Mammary epithelial cell (primary cell): ENCODE measurements around the gene CCDC200.
"Not testable (repeated sequence)": the region's sequence is repeated elsewhere in the genome, so short reads cannot be mapped to it uniquely, and the experiment has no call there.

ENCODE experiments used
- CTCF ChIP-seq, 2 donors: IDR thresholded peaks in 1 of 2; conservative IDR thresholded peaks in 1 of 2; 2 replicates each; pipeline ENCODE4 v1.5.1; 2011 to 2012; ENCODE audit warnings: inconsistent platforms in 2 of 2, low read length in 2 of 2, mild to moderate bottlenecking in 2 of 2, control low read depth in 1 of 2, low read depth in 1 of 2; ENCODE audit not compliant: insufficient read depth in 1 of 2; ENCODE audit errors: extremely low read depth in 1 of 2
- EZH2 ChIP-seq: IDR thresholded peaks from 2 replicates; pipeline ENCODE4 v1.6.1; 2012; ENCODE audit warnings: low read length, inconsistent platforms, borderline replicate concordance

- not testable (repeated sequence) for TF ChIP-seq CTCF (conservative IDR thresholded peaks at IDR 0.05 in 1 of 2, IDR thresholded peaks at IDR 0.05 in 1 of 2; ENCODE audit: extremely low read depth in 1 of 2, insufficient read depth in 1 of 2, low read depth in 1 of 2, low read length in 2 of 2); EZH2
These were observed 12.4 kb upstream of the CCDC200 start for GRCh38 chr17:43240596-43241352.
